ENCODE results near the gene PLIN1. TPM values are rescaled to one million over a fixed set of nuclear protein-coding genes. Genes with fewer than 3 reads are reported as not detected.

Gene PLIN1
- total and polyA plus RNA-seq, 10 of the 15 experiments (the other 5 are each of a cell fraction or from before 2014, with no cell fraction given): 0.05 to 0.13 (median 0.09) TPM; not detected in 6

- ChIA-PET POLR2A (no interaction called here), SMC1A (ENCODE audit: uncharacterized antibody, unreplicated experiment) (interaction anchor here (0.6 kb wide), 1 partner anchor 248 kb away, joined by 3 read pairs; no protein-coding TSS in a partner anchor), CTCF (no interaction called here), RAD21 (ENCODE audit: unreplicated experiment) (no interaction called here)
- Histone ChIP-seq H3K9ac (ENCODE audit: control insufficient read depth, insufficient read depth, low read length) (no peak overlapping the region; the same call in 1 of the 2 replicates), H3K4me2 (ENCODE audit: control insufficient read depth, insufficient read depth) (peak overlapping the region; percentile 64; the same call in 1 of the 2 replicates), H3K79me2 (ENCODE audit: control insufficient read depth, insufficient read depth, low read length) (no peaks in the 10 kb centered on the region), H4K20me1 (ENCODE audit: control insufficient read depth, insufficient read depth) (no peaks in the 10 kb centered on the region), H3K4me1 (ENCODE audit: control insufficient read depth, insufficient read depth, low read length) (no peaks in the 10 kb centered on the region), H2AFZ (ENCODE audit: control insufficient read depth, low read depth, low read length) (peak overlapping the region; percentile 58; the same call in 1 of the 2 replicates), H3K27me3 (replicated peaks in 1 of 2; ENCODE audit: control insufficient read depth in 2 of 2, insufficient read depth in 2 of 2, low read length in 1 of 2) (peaks cover 0 to 2% of the 10 kb centered on the region in 2 experiments; a peak in 1 of 4 replicates), H3K4me3 (no peak overlapping the region), H3K9me3 (replicated peaks; ENCODE audit: control insufficient read depth, insufficient read depth, low read length) (no peaks in the 10 kb centered on the region), H3K36me3 (ENCODE audit: control insufficient read depth in 2 of 2, insufficient read depth in 2 of 2, low read length in 1 of 2) (no peaks in the 10 kb centered on the region), H3K27ac (ENCODE audit: control insufficient read depth, insufficient read depth) (no peak overlapping the region)
- TF ChIP-seq IKZF2 (IDR thresholded peaks at IDR 0.05) (no peak), RFX5 (IDR thresholded peaks at IDR 0.05; ENCODE audit: low read depth, low read length) (no peak), IRF4 (IDR thresholded peaks at IDR 0.05; ENCODE audit: low read depth, low read length) (no peak)
- DNase-seq (ENCODE audit: low read depth, low spot score): no peak
- FAIRE-seq: no peak
- no TSS peak for BruUV-seq (replicated peaks)
- WGBS (ENCODE audit: insufficient coverage, insufficient replicate concordance, low lambda C conversion rate, missing lambda C conversion rate): 61% methylated on average over 7 of the region's 8 CpGs
- in situ Hi-C loops (cut with MboI) (no loop called here), intact Hi-C loops (cut with micrococcal nuclease; ENCODE audit: unreplicated experiment) (no loop called here)
- ATAC-seq: no peak
These were observed 12.8 kb downstream of the PLIN1 start for GRCh38 chr15:89666184-89666857.

GRCh38 chr15:89665449-89666181, 13.6 kb downstream of the PLIN1 start:
- RAD21 ChIA-PET (ENCODE audit: unreplicated experiment): no interaction called here
- DNase-seq (ENCODE audit: low read depth, low spot score) (no peak), FAIRE-seq (no peak), ATAC-seq (peak; percentile 63)
- Histone ChIP-seq H3K9ac (ENCODE audit: control insufficient read depth, insufficient read depth, low read length) (peak overlapping the region; percentile 22; the same call in 1 of the 2 replicates), H3K4me1 (ENCODE audit: control insufficient read depth, insufficient read depth, low read length) (no peaks in the 10 kb centered on the region), H3K4me3 (no peak overlapping the region; the same call in 1 of the 2 replicates), H3K4me2 (ENCODE audit: control insufficient read depth, insufficient read depth) (peak overlapping the region; percentile 64; the same call in 1 of the 2 replicates), H3K27ac (ENCODE audit: control insufficient read depth, insufficient read depth) (no peak overlapping the region), H3K36me3 (ENCODE audit: control insufficient read depth in 2 of 2, insufficient read depth in 2 of 2, low read length in 1 of 2) (no peaks in the 10 kb centered on the region), H3K27me3 (replicated peaks in 1 of 2; ENCODE audit: control insufficient read depth in 2 of 2, insufficient read depth in 2 of 2, low read length in 1 of 2) (peaks cover 0 to 2% of the 10 kb centered on the region in 2 experiments; a peak in 1 of 4 replicates), H2AFZ (ENCODE audit: control insufficient read depth, low read depth, low read length) (peak overlapping the region; percentile 58), H3K79me2 (ENCODE audit: control insufficient read depth, insufficient read depth, low read length) (no peaks in the 10 kb centered on the region), H3K9me3 (replicated peaks; ENCODE audit: control insufficient read depth, insufficient read depth, low read length) (no peaks in the 10 kb centered on the region), H4K20me1 (ENCODE audit: control insufficient read depth, insufficient read depth) (no peaks in the 10 kb centered on the region)
- in situ Hi-C loops (cut with MboI): no loop called here
- SMC1A ChIA-PET (ENCODE audit: uncharacterized antibody, unreplicated experiment): interaction anchor here (0.6 kb wide), 1 partner anchor 247 kb away, joined by 3 read pairs; no protein-coding TSS in a partner anchor
- POLR2A ChIA-PET: no interaction called here
- no TSS peak for BruUV-seq (replicated peaks)
- 1% methylated on average over 70 of the region's 72 CpGs for WGBS (ENCODE audit: insufficient coverage, insufficient replicate concordance, low lambda C conversion rate, missing lambda C conversion rate)
- intact Hi-C loops (cut with micrococcal nuclease; ENCODE audit: unreplicated experiment): no loop called here
- TF ChIP-seq HDAC6 (IDR thresholded peaks at IDR 0.05; ENCODE audit: unreplicated experiment): peak; percentile 31
- no peak for TF ChIP-seq BHLHE40 (IDR thresholded peaks at IDR 0.05; ENCODE audit: borderline replicate concordance in 1 of 2, low read depth in 2 of 2, low read length in 1 of 2)
- CTCF ChIA-PET: no interaction called here
